Astrocyte of the spinal cord (primary cell): ENCODE measurements around the gene GPRC5D.

Experiments
- DNase-seq: peaks from one replicate; pipeline ENCODE4 v3.0.0; 2011; ENCODE audit warnings: low read depth, low spot score
- H3K4me3 ChIP-seq: 2 replicates; pipeline ENCODE4 v1.5.1; 2011; ENCODE audit warnings: low read depth, mild to moderate bottlenecking, low read length, moderate library complexity
- CTCF ChIP-seq: IDR thresholded peaks from 2 replicates; pipeline ENCODE4 v1.5.1; 2012; ENCODE audit warnings: low read depth, mild to moderate bottlenecking, low read length, inconsistent platforms
- in situ Hi-C: cut with HindIII; loops from 2 replicates; pipeline ENCODE4 v1.10.0; 2017; ENCODE audit warnings: low sequenced_read_pairs

The GPRC5D gene

GRCh38 chr12:12952036-12952435 lies at the start of gene GPRC5D:
GPRC5D (minus strand) TSS chr12:12952170; CDS start chr12:12950384, 1,786 bp downstream.
- H3K4me3 ChIP-seq: no peak within 1 kb of the TSS
- in situ Hi-C loops: no loop called here
- no peak for DNase-seq
- no peak for TF ChIP-seq CTCF

GRCh38 chr12:13001775-13002040 lies 49.7 kb upstream of the GPRC5D start:
- DNase-seq: no peak
- TF ChIP-seq CTCF: no peak
- in situ Hi-C loops: no loop called here
- H3K4me3 ChIP-seq: peak overlapping the region; percentile 44

- peak; percentile 54 for DNase-seq
- H3K4me3 ChIP-seq: peak overlapping the region; percentile 44
- in situ Hi-C loops: no loop called here
- peak; percentile 37 for TF ChIP-seq CTCF
Measured at GRCh38 chr12:13000925-13001774, 49.2 kb upstream of the GPRC5D start.

- no peak for DNase-seq
- peak overlapping the region; percentile 44 for H3K4me3 ChIP-seq
- TF ChIP-seq CTCF: no peak
- in situ Hi-C loops: no loop called here
Measured at GRCh38 chr12:13000616-13000924, 48.6 kb upstream of the GPRC5D start.

GRCh38 chr12:12999959-13000615 lies 48.1 kb upstream of the GPRC5D start, which contains the start of gene HEBP1:
HEBP1 (minus strand) TSS chr12:13000265; CDS start chr12:13000114, 151 bp downstream.
- in situ Hi-C loops: no loop called here
- H3K4me3 ChIP-seq: peak within 1 kb of the TSS; percentile 81
- no peak for TF ChIP-seq CTCF
- peak; percentile 89 for DNase-seq

- no peak for TF ChIP-seq CTCF
- DNase-seq: no peak
- in situ Hi-C loops: no loop called here
- H3K4me3 ChIP-seq: peak overlapping the region; percentile 81
Measured at GRCh38 chr12:12999271-12999958, 47.4 kb upstream of the GPRC5D start.
